Activated T-cell treated with anti-CD3 and anti-CD28 coated beads for 48 hours (primary cell): ENCODE data around the gene CCDC142.

Source experiments
- DNase-seq: peaks from one replicate; pipeline ENCODE4 v3.0.0-alpha.2; 2020; ENCODE audit warnings: low read depth

Gene CCDC142

GRCh38 chr2:74441690-74442482, 40.9 kb downstream of the CCDC142 start, which contains the start of gene RTKN:
Gene RTKN, minus strand, starts transcription at chr2:74441937. Its CDS starts 121 bp downstream, at chr2:74441816.
- DNase-seq, result no peak

- DNase-seq, result no peak
These were observed 41.6 kb downstream of the CCDC142 start for GRCh38 chr2:74441170-74441689.

- DNase-seq, result peak; percentile 63
These were observed 42.2 kb downstream of the CCDC142 start for GRCh38 chr2:74440378-74441169.

- DNase-seq, result no peak
These were observed 42.9 kb downstream of the CCDC142 start for GRCh38 chr2:74439803-74440377.

GRCh38 chr2:74439373-74439772, 43.4 kb downstream of the CCDC142 start:
- DNase-seq, result no peak

- no peak for DNase-seq
These were observed 44.5 kb downstream of the CCDC142 start for GRCh38 chr2:74438248-74438647.

GRCh38 chr2:74436848-74437695, 45.7 kb downstream of the CCDC142 start:
- no peak for DNase-seq

GRCh38 chr2:74436111-74436805, 46.5 kb downstream of the CCDC142 start:
- no peak for DNase-seq

GRCh38 chr2:74430502-74430901, 52.3 kb downstream of the CCDC142 start:
- DNase-seq, result no peak

GRCh38 chr2:74429487-74430451, 53.0 kb downstream of the CCDC142 start:
- no peak for DNase-seq

GRCh38 chr2:74428675-74429074, 54.1 kb downstream of the CCDC142 start:
- no peak for DNase-seq

GRCh38 chr2:74427551-74427950, 55.2 kb downstream of the CCDC142 start:
- no peak for DNase-seq

- DNase-seq, result no peak
These were observed 56.5 kb downstream of the CCDC142 start for GRCh38 chr2:74426181-74426758.

GRCh38 chr2:74425523-74425922, 57.3 kb downstream of the CCDC142 start:
- no peak for DNase-seq

- DNase-seq, result no peak
These were observed 57.8 kb downstream of the CCDC142 start for GRCh38 chr2:74424995-74425406.

GRCh38 chr2:74424139-74424992, 58.4 kb downstream of the CCDC142 start:
- no peak for DNase-seq
